HG02870 (cell line): ENCODE measurements around the gene TM4SF18.

Source experiments
- ATAC-seq: cut with Tn5 transposase; IDR thresholded peaks from one replicate; pipeline ENCODE4 v1.9.1; 2021; ENCODE audit warnings: mild to moderate bottlenecking, moderate library complexity; ENCODE audit not compliant: unreplicated experiment

The TM4SF18 gene

GRCh38 chr3:149331396-149331795, 2.0 kb downstream of the TM4SF18 start:
- no peak for ATAC-seq

DNA sequence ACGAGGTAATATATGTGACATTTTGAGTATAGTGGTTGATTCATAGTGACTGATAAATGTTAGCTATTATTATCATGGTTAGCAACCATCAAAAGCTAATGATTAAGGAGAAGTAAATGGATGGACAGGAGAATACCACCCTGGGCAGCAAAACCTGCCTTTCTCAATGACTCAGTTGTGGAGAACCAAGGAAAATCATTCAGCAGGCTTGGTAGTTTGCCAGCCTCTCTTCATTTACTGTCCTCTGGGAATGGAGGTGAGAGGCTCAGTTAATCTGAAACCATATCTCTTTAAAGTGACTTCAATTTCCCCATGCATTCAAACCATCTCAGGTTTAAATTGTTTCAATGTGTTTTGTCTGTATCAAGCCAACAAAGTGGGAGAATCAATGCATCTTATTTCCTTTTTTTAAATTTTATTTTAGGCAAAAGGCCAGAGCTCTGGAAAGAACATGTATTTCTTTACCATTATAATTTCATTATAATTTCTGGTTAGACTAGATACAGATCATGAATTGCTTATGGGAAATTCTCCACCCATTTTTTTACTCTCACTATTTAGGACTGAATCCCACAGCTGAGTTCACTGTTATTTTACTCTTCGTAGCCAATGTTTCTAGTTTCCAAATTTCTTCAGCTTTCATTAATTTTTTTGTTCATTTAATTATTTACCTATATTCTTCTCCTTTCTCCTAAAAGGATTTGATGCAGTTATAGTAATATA, 2.7 kb downstream of the TM4SF18 start:
- no peak for ATAC-seq

GRCh38 chr3:149327156-149327555, 6.3 kb downstream of the TM4SF18 start:
- no peak for ATAC-seq

GRCh38 chr3:149325581-149325980, 7.9 kb downstream of the TM4SF18 start:
- no peak for ATAC-seq

GRCh38 chr3:149324332-149324731, 9.1 kb downstream of the TM4SF18 start:
- ATAC-seq = no peak

DNA sequence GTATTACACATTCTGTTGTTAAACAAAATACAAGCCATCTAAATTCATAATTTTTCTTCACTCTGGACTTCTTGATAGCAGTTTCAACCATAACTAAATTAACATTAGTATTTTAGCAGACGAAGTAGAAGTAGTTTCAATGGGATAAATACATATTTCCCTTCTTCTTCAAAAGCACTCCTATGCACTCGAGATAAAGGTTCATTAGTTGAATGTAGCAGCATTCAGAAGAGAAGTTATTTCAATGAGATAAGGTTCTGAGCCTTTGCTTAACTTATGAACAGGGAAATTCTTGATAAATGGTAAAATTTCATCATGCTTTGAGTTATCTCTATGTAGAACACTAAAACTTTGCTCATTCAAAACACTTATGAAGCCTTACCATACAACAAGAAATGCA, 11.8 kb downstream of the TM4SF18 start:
- no peak for ATAC-seq

GRCh38 chr3:149321136-149321535, 12.3 kb downstream of the TM4SF18 start:
- ATAC-seq = no peak

GRCh38 chr3:149319750-149320149, 13.7 kb downstream of the TM4SF18 start:
- ATAC-seq = no peak

GRCh38 chr3:149317072-149317471, 16.4 kb downstream of the TM4SF18 start:
- no peak for ATAC-seq

- ATAC-seq = no peak
Observed at GRCh38 chr3:149316437-149316836, 17.0 kb downstream of the TM4SF18 start.

- no peak for ATAC-seq
Observed at GRCh38 chr3:149315694-149316093, 17.7 kb downstream of the TM4SF18 start.

DNA sequence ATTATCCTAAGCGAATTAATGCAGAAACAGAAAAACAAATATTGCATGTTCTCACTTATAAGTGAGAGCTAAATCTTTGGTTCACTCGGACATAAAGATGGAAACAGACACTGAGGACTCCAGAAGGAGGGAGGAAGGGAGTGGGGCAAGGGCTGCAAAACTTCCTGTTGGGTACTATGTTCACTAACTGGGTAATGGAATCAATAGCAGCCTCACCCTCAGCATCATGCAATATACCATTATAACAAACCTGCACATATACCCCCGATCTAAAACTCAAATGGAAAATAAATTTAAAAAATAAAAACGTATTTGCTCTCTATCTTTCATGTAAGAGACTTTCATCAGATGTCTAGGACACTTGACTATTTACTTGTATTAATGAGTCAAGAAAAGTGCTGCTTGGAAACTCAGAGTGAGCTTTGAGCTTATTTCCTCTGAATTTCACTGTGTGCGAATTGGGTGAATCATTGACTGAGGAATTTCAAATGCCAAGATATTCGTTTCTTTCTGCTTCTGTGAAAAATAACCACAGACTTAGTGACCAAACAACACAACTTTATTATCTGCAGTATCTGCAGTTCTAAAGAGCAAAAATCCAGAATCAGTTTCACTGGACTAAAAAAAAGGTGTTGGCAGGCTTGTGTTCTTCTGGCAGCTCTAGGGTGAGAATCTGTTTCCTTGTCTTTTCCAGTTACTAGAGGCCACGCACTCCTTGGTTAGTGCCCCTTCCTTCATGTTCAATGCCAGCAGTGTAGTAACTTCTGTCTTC, 18.4 kb downstream of the TM4SF18 start:
- no peak for ATAC-seq

GRCh38 chr3:149313542-149313941, 19.9 kb downstream of the TM4SF18 start:
- ATAC-seq = no peak

- no peak for ATAC-seq
Observed at GRCh38 chr3:149310796-149311534, 22.5 kb downstream of the TM4SF18 start.

DNA sequence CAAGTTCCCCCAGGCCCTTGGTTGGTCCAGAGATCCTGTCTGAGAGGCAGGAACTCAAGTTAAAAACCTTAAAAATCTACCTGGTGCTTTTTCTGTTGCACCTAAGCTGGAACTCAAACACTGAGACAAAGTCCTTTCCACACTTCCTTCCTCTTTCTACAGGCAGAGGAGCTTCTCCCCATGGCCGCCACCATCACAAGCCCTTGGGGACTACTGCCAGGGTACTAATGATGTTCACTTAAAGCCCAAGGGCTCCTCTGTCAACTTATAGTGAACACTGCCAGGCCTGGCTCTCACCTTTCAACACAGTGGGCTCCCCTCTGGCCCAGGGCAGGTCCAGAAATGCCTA, 26.0 kb downstream of the TM4SF18 start:
- ATAC-seq = no peak

GRCh38 chr3:149306751-149307434, 26.5 kb downstream of the TM4SF18 start:
- no peak for ATAC-seq

- ATAC-seq = no peak
Observed at GRCh38 chr3:149305376-149305775, 28.1 kb downstream of the TM4SF18 start.

DNA sequence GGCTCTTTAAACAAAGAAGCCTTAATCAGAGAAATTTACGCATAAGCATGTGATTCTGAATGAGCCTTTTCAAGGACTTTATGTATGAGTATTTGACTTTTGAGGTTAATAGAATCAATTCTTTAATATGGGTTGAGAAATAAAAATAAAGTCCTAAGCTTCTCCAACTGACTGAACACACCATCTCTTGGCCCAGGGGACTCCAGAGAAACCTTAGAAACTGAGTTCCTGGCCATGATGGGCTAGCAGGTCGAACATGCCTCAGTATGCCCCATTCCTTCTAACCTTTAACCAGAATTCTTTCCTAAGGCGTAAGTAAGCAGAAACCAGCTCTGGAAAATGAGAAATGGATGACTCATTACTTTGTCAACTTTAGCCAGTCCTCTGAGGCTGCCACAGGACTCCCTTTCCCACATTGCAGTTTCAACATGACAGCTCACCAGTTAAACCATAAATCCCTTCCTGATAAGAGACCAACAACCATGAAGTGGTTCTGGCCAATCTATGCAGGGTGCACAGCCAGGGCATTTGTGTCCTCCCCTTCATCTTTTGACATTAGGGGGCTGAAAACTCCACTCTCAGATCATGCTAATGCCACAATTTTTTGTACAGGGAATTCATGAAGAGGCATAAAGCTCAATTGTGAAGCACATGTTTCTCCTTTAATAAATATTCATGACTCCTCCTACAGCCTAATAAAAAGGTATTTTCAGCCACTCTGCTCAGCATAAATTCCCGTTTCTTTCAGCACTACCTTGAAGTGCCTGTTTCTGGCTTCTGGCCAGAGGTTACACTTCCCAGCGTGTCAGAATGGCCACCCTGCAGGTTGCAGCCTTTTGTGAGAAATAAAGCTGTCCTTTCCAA, 33.3 kb downstream of the TM4SF18 start:
- ATAC-seq = peak; percentile 79

DNA sequence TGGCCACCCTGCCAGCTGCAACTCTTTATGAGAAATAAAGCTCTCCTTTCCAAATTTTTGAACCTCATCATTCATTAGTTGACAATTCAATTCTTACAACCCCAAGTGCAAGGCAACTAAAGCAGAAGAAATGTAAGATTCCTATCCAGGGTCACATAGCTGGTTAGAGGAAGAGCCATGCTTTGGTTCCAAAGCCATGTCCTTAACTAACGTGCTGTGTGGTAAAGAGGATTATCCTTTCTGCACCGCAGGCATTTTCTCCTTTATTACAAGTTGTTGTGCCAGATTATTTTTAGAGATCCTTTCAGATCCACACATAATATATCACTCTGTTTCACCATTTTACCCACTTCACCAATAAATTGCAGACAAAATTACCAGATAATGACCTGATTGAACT, 36.5 kb downstream of the TM4SF18 start:
- ATAC-seq = no peak

DNA sequence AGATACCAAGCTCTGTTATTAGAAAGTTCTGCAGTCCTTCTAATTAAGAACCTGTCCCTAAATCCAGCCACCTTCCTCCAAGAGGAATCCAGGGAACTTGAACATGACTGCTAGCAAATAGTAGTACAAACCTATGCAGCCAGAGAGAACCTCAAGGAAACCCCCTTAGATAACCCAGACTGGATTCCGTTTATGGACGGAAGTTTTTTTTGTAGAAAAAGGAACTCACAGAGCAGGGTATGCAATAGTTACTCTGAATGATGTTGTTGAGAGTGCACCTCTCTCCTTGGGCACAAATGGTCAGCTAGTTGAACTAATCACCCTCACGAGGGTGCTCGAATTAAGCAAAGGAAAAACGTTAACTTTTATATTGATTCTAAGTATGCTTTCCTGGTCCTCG, 40.8 kb downstream of the TM4SF18 start:
- no peak for ATAC-seq
